IMR-90 (cell line): Measurements from ENCODE around the gene CLASP1. TPM values are rescaled to one million over a fixed set of nuclear protein-coding genes. Genes with fewer than 3 reads are reported as not detected.

Source experiments
- ATAC-seq: fragments of 200-7000 bp; cut with Tn5 transposase; 2 replicates; pipeline ENCODE4 v1.9.1; 2020; ENCODE audit warnings: low read depth, mild to moderate bottlenecking, moderate library complexity
- BruUV-seq: library from RNA; stranded (reverse); fragments of 400-500 nt; replicated peaks from 2 replicates; lab custom pipeline; 2021; lab: Mats Ljungman, UMichigan
- CTCF ChIA-PET: fragments of 300-600 bp; formaldehyde crosslinking; extraction: SDS; loops from one replicate; lab custom pipeline; 2021; ENCODE audit warnings: antibody characterized with exemption; lab: Yijun Ruan, JAX
- POLR2A ChIA-PET: fragments of 300-600 bp; sonication (Branson Sonifier 250); formaldehyde crosslinking; loops from one replicate; lab custom pipeline; 2022; ENCODE audit warnings: antibody characterized with exemption; ENCODE audit not compliant: unreplicated experiment; lab: Charles Lee
- DNase-seq: peaks from one replicate; pipeline ENCODE4 v3.0.0; 2013
- H2AFZ ChIP-seq: replicated peaks from 2 replicates; pipeline ENCODE3; 2013; ENCODE audit warnings: low read length, mild to moderate bottlenecking; ENCODE audit not compliant: poor library complexity
- H2AK5ac ChIP-seq: 2 replicates; pipeline ENCODE4 v1.6.1; 2013; ENCODE audit warnings: low read depth, low read length, inconsistent platforms
- H2AK9ac ChIP-seq: replicated peaks from 2 replicates; pipeline ENCODE3; 2013; ENCODE audit warnings: mild to moderate bottlenecking, low read depth, low read length, moderate library complexity; ENCODE audit not compliant: poor library complexity
- H2BK120ac ChIP-seq: 2 replicates; pipeline ENCODE4 v1.6.1; 2013; ENCODE audit warnings: low read depth, low read length, inconsistent platforms
- H2BK15ac ChIP-seq: 3 replicates; pipeline ENCODE4 v1.6.1; 2013; ENCODE audit warnings: low read depth, low read length, inconsistent platforms
- H2BK20ac ChIP-seq: 2 replicates; pipeline ENCODE4 v1.6.1; 2013; ENCODE audit warnings: low read depth, mild to moderate bottlenecking, inconsistent platforms, low read length, moderate library complexity
- H2BK5ac ChIP-seq: 2 replicates; pipeline ENCODE4 v1.6.1; 2013; ENCODE audit warnings: mild to moderate bottlenecking, low read depth, low read length, inconsistent platforms; ENCODE audit not compliant: poor library complexity, severe bottlenecking
- H3K14ac ChIP-seq: replicated peaks from 2 replicates; pipeline ENCODE4 v1.6.1; 2013; ENCODE audit warnings: low read depth, low read length, inconsistent platforms
- H3K18ac ChIP-seq: 2 replicates; pipeline ENCODE4 v1.6.1; 2013; ENCODE audit warnings: low read depth, low read length, control low read depth
- H3K23ac ChIP-seq: 2 replicates; pipeline ENCODE4 v1.6.1; 2013; ENCODE audit warnings: low read depth, low read length, inconsistent platforms
- H3K27ac ChIP-seq: 2 replicates; pipeline ENCODE4 v1.5.1; 2013; ENCODE audit warnings: mild to moderate bottlenecking, control low read depth, low read length; ENCODE audit not compliant: insufficient read depth
- H3K27me3 ChIP-seq: 2 replicates; pipeline ENCODE4 v1.6.1; 2013; ENCODE audit warnings: low read length; ENCODE audit not compliant: control insufficient read depth, insufficient read depth
- H3K36me3 ChIP-seq: 2 replicates; pipeline ENCODE4 v1.6.1; 2013; ENCODE audit warnings: low read length, mixed read lengths; ENCODE audit not compliant: control insufficient read depth, insufficient read depth
- H3K4ac ChIP-seq: 2 replicates; pipeline ENCODE4 v1.6.1; 2013; ENCODE audit warnings: low read depth, low read length, inconsistent platforms
- H3K4me1 ChIP-seq: 2 replicates; pipeline ENCODE4 v1.6.1; 2013; ENCODE audit warnings: low read length, mixed read lengths; ENCODE audit not compliant: control insufficient read depth, insufficient read depth
- H3K4me2 ChIP-seq: 2 replicates; pipeline ENCODE4 v1.6.1; 2013; ENCODE audit warnings: low read depth, mild to moderate bottlenecking, control low read depth, low read length, moderate library complexity
- H3K4me3 ChIP-seq: 2 replicates; pipeline ENCODE4 v1.5.1; 2013; ENCODE audit warnings: low read depth, mild to moderate bottlenecking, control low read depth, low read length, moderate library complexity; ENCODE audit not compliant: insufficient read depth
- H3K56ac ChIP-seq: 2 replicates; pipeline ENCODE4 v1.6.1; 2013; ENCODE audit warnings: low read length, inconsistent platforms; ENCODE audit not compliant: insufficient read depth; ENCODE audit errors: extremely low read depth
- H3K79me1 ChIP-seq, 2 experiments: 2 replicates each; pipeline ENCODE4 v1.6.1; 2013; ENCODE audit warnings: low read length in 2 of 2, inconsistent platforms in 1 of 2, low read depth in 1 of 2
- H3K9ac ChIP-seq: 2 replicates; pipeline ENCODE4 v1.6.1; 2013; ENCODE audit warnings: low read depth, low read length, control low read depth
- H3K9me1 ChIP-seq: 2 replicates; pipeline ENCODE4 v1.6.1; 2013; ENCODE audit warnings: low read length, inconsistent platforms; ENCODE audit not compliant: insufficient read depth
- H3K9me3 ChIP-seq: 2 replicates; pipeline ENCODE4 v1.6.1; 2013; ENCODE audit warnings: low read length; ENCODE audit not compliant: control insufficient read depth, insufficient read depth
- H4K20me1 ChIP-seq: 2 replicates; pipeline ENCODE4 v1.6.1; 2013; ENCODE audit warnings: low read length, inconsistent platforms; ENCODE audit not compliant: insufficient read depth
- H4K5ac ChIP-seq: 2 replicates; pipeline ENCODE4 v1.6.1; 2013; ENCODE audit warnings: mild to moderate bottlenecking, low read depth, low read length, control low read depth
- H4K8ac ChIP-seq, 2 experiments: 2 replicates each; pipeline ENCODE4 v1.6.1; 2013; ENCODE audit warnings: low read depth in 2 of 2, low read length in 2 of 2, control low read depth in 1 of 2, inconsistent platforms in 1 of 2
- H4K91ac ChIP-seq: 2 replicates; pipeline ENCODE4 v1.6.1; 2013; ENCODE audit warnings: low read depth, low read length, inconsistent platforms; ENCODE audit not compliant: insufficient read depth
- BHLHE40 ChIP-seq: fragments of 150-350 bp; IDR thresholded peaks from 2 replicates; pipeline ENCODE4 v1.6.1; 2016; ENCODE audit warnings: mild to moderate bottlenecking, low read depth, low read length
- CEBPB ChIP-seq: IDR thresholded peaks from 2 replicates; pipeline ENCODE4 v1.6.1; 2012; ENCODE audit warnings: low read depth, low read length, improper control_type of control experiment
- CHD1 ChIP-seq: IDR thresholded peaks from 2 replicates; pipeline ENCODE4 v1.6.1; 2012; ENCODE audit warnings: low read depth, low read length, improper control_type of control experiment
- FOS ChIP-seq: fragments of 150-350 bp; IDR thresholded peaks from 2 replicates; pipeline ENCODE4 v1.6.1; 2016; ENCODE audit warnings: low read depth, low read length
- MAFK ChIP-seq: IDR thresholded peaks from 2 replicates; pipeline ENCODE4 v1.6.1; 2012; ENCODE audit warnings: low read depth, low read length, improper control_type of control experiment
- MAZ ChIP-seq: IDR thresholded peaks from 2 replicates; pipeline ENCODE4 v1.6.1; 2012; ENCODE audit warnings: low read depth, mild to moderate bottlenecking, low read length, improper control_type of control experiment, moderate library complexity, borderline replicate concordance
- MXI1 ChIP-seq: IDR thresholded peaks from 2 replicates; pipeline ENCODE4 v1.6.1; 2012; ENCODE audit warnings: low read depth, mild to moderate bottlenecking, low read length, moderate library complexity, borderline replicate concordance
- NFE2L2 ChIP-seq: fragments of 150-350 bp; IDR thresholded peaks from 2 replicates; pipeline ENCODE4 v1.6.1; 2016; ENCODE audit warnings: low read depth, mild to moderate bottlenecking, low read length
- POLR2A ChIP-seq: IDR thresholded peaks from 2 replicates; pipeline ENCODE4 v1.6.1; 2012; ENCODE audit warnings: mild to moderate bottlenecking, low read depth, low read length
- RAD21 ChIP-seq: IDR thresholded peaks from 2 replicates; pipeline ENCODE4 v1.6.1; 2012; ENCODE audit warnings: low read length, improper control_type of control experiment
- RCOR1 ChIP-seq: IDR thresholded peaks from 2 replicates; pipeline ENCODE4 v1.6.1; 2012; ENCODE audit warnings: mild to moderate bottlenecking, low read length, improper control_type of control experiment; ENCODE audit not compliant: insufficient replicate concordance
- RFX5 ChIP-seq: IDR thresholded peaks from 2 replicates; pipeline ENCODE4 v1.8.0; 2012; ENCODE audit warnings: low read depth, mild to moderate bottlenecking, low read length, moderate library complexity
- SMC3 ChIP-seq: fragments of 150-350 bp; IDR thresholded peaks from 2 replicates; pipeline ENCODE4 v1.6.1; 2016; ENCODE audit warnings: low read depth, mild to moderate bottlenecking, antibody characterized with exemption, low read length, moderate library complexity
- WGBS, 2 experiments: methylation state at CpG; one replicate each; pipeline versions ENCODE4 v1.1.5 to v1.1.7; 2013; ENCODE audit warnings: missing lambda C conversion rate in 2 of 2; ENCODE audit not compliant: insufficient read length in 1 of 2; ENCODE audit errors: extremely low coverage in 2 of 2; 5-methylcytosine and 5-hydroxymethylcytosine counted together
- dilution Hi-C: fragments of 300-500 bp; cut with HindIII; formaldehyde crosslinking; loops from one replicate; pipeline ENCODE4 v1.14.3; 2018; ENCODE audit warnings: low sequenced_read_pairs; ENCODE audit not compliant: unreplicated experiment
- in situ Hi-C: fragments of 300-500 bp; cut with MboI; formaldehyde crosslinking; loops from 3 replicates; pipeline ENCODE4 v1.14.3; 2019; ENCODE audit warnings: low sequenced_read_pairs, inconsistent platforms, mixed read lengths
- intact Hi-C: fragments of 100-400 bp; cut with micrococcal nuclease; formaldehyde crosslinking; loops from 2 replicates; pipeline ENCODE4 v1.10.0; 2022
- polyA plus RNA-seq, 3 experiments: library from polyadenylated mRNA; depleted of rRNA; stranded (reverse); fragments of >200 nt; gene quantifications; 2 replicates each; pipeline ENCODE4 v1.2.3, GENCODE V29; 2012; ENCODE audit warnings: low replicate concordance in 1 of 3
- total RNA-seq: library from RNA; depleted of rRNA; stranded (reverse); fragments of >200 nt; gene quantifications from 2 replicates; pipeline ENCODE4 v1.2.3, GENCODE V29; 2012
- TF ChIP-seq, protein P1 (sequence below): fragments of 150-350 bp; IDR thresholded peaks from 2 replicates; pipeline ENCODE4 v1.6.1; 2016; ENCODE audit warnings: low read depth, mild to moderate bottlenecking, low read length, moderate library complexity, borderline replicate concordance
- TF ChIP-seq, protein P2 (sequence below): conservative IDR thresholded peaks from 2 replicates; pipeline ENCODE4 v1.5.1; 2012; ENCODE audit warnings: mild to moderate bottlenecking, low read depth, low read length, improper control_type of control experiment
- TF ChIP-seq, protein P3 (sequence below): fragments of 150-350 bp; IDR thresholded peaks from 2 replicates; pipeline ENCODE4 v1.6.1; 2017; ENCODE audit warnings: mild to moderate bottlenecking, antibody characterized with exemption, low read length, low read depth

Gene CLASP1
- total and polyA plus RNA-seq, 2 of the 4 experiments (the other 2 are of a cell fraction), result 12.3 to 33.7 TPM

DNA sequence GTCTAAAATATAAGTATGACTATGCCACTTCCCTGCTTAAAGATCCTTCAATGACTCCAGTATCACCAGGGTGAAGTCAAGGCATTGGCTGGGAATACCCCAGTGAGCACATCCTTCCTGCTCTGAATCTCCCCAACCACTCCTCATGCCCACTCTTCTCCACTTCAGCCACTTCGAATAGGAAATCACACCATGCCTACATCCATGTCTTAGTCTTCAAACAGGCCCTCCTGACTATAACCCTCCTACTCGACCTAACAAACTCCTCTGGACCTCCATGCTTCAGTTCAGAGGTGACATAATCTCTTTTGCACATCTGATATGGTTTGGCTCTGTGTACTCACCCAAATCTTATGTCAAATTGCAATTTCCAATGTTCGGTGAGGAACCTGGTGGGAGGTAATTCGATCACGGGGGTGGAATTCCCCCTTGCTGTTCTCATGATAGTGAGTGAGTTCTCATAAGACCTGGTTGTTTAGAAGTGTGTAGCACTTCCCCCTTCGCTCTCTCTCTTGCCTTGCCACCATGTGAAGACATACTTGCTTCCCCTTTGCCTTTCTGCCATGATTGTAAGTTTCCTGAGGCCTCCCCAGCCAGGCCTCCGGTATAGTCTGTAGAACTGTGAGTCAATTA, 276.4 kb downstream of the CLASP1 start:
- H3K4me3 ChIP-seq, result no peak overlapping the region
- ChIA-PET CTCF (no interaction called here), POLR2A (no interaction called here)
- no peak overlapping the region for H3K56ac ChIP-seq
- H2BK5ac ChIP-seq, result no peak overlapping the region
- peaks cover 9% of the 10 kb centered on the region for H3K36me3 ChIP-seq
- dilution Hi-C loops (no loop called here), intact Hi-C loops (no loop called here), in situ Hi-C loops (loop anchor here (25.0 kb wide), 1 partner anchor 686 kb away; no protein-coding TSS in a partner anchor)
- TF ChIP-seq MAFK (no peak), CHD1 (no peak), MXI1 (no peak), POLR2A (no peak), BHLHE40 (no peak), MAZ (no peak), RCOR1 (no peak), FOS (no peak), CEBPB (no peak), SMC3 (no peak), RAD21 (no peak), RFX5 (no peak), NFE2L2 (no peak)
- TF ChIP-seq, protein P1, sequence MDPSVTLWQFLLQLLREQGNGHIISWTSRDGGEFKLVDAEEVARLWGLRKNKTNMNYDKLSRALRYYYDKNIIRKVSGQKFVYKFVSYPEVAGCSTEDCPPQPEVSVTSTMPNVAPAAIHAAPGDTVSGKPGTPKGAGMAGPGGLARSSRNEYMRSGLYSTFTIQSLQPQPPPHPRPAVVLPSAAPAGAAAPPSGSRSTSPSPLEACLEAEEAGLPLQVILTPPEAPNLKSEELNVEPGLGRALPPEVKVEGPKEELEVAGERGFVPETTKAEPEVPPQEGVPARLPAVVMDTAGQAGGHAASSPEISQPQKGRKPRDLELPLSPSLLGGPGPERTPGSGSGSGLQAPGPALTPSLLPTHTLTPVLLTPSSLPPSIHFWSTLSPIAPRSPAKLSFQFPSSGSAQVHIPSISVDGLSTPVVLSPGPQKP, result no peak
- TF ChIP-seq, protein P2, sequence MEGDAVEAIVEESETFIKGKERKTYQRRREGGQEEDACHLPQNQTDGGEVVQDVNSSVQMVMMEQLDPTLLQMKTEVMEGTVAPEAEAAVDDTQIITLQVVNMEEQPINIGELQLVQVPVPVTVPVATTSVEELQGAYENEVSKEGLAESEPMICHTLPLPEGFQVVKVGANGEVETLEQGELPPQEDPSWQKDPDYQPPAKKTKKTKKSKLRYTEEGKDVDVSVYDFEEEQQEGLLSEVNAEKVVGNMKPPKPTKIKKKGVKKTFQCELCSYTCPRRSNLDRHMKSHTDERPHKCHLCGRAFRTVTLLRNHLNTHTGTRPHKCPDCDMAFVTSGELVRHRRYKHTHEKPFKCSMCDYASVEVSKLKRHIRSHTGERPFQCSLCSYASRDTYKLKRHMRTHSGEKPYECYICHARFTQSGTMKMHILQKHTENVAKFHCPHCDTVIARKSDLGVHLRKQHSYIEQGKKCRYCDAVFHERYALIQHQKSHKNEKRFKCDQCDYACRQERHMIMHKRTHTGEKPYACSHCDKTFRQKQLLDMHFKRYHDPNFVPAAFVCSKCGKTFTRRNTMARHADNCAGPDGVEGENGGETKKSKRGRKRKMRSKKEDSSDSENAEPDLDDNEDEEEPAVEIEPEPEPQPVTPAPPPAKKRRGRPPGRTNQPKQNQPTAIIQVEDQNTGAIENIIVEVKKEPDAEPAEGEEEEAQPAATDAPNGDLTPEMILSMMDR, result no peak
- TF ChIP-seq, protein P3, sequence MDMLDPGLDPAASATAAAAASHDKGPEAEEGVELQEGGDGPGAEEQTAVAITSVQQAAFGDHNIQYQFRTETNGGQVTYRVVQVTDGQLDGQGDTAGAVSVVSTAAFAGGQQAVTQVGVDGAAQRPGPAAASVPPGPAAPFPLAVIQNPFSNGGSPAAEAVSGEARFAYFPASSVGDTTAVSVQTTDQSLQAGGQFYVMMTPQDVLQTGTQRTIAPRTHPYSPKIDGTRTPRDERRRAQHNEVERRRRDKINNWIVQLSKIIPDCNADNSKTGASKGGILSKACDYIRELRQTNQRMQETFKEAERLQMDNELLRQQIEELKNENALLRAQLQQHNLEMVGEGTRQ, result no peak
- BruUV-seq, result no TSS peak
- no peak overlapping the region for H3K23ac ChIP-seq
- H2AK5ac ChIP-seq, result no peak overlapping the region
- H3K4me1 ChIP-seq, result peaks cover 10% of the 10 kb centered on the region
- peaks cover 17% of the 10 kb centered on the region for H3K9me1 ChIP-seq
- H4K91ac ChIP-seq, result no peak overlapping the region
- H4K8ac ChIP-seq, result no peak overlapping the region
- H3K9me3 ChIP-seq, result no peaks in the 10 kb centered on the region
- no peak overlapping the region for H3K9ac ChIP-seq
- no peak overlapping the region for H3K14ac ChIP-seq
- 87% methylated on average over 3 of the region's 7 CpGs; no CpG with 5 or more reads in 1 of the 2 experiments for WGBS, 2 experiments
- no peak overlapping the region for H2BK15ac ChIP-seq
- peaks cover 0 to 21% of the 10 kb centered on the region in 2 experiments; a peak in 2 of 4 replicates for H3K79me1 ChIP-seq
- no peak overlapping the region for H2BK20ac ChIP-seq
- H4K5ac ChIP-seq, result no peak overlapping the region
- no peak overlapping the region for H3K18ac ChIP-seq
- no peaks in the 10 kb centered on the region for H3K27me3 ChIP-seq
- H2AFZ ChIP-seq, result no peak overlapping the region
- no peak overlapping the region for H2AK9ac ChIP-seq
- no peak overlapping the region for H3K4me2 ChIP-seq
- no peak overlapping the region for H2BK120ac ChIP-seq
- H3K27ac ChIP-seq, result no peak overlapping the region
- H3K4ac ChIP-seq, result no peak overlapping the region
- ATAC-seq (no peak), DNase-seq (no peak)
- peaks cover 3% of the 10 kb centered on the region for H4K20me1 ChIP-seq
